Ascending aorta (tissue), 2 donors: ENCODE results near the gene GSN. TPM values are rescaled to one million over a fixed set of nuclear protein-coding genes. Genes with fewer than 3 reads are reported as not detected.

Source experiments
- DNase-seq, 2 donors: peaks; one replicate each; pipeline ENCODE4 v3.0.0-alpha.2; 2019; ENCODE audit warnings: low spot score in 2 of 2
- H3K27ac ChIP-seq, 2 donors: fragments of 200-600 bp; sonication (generic); one replicate each; pipeline ENCODE4 v1.5.1; 2016 to 2017; ENCODE audit warnings: mild to moderate bottlenecking in 1 of 2
- H3K27me3 ChIP-seq: fragments of 200-600 bp; sonication (generic); one replicate; pipeline ENCODE4 v1.5.1; 2017
- H3K36me3 ChIP-seq, 2 donors: fragments of 200-600 bp; sonication (generic); one replicate each; pipeline ENCODE4 v1.5.1; 2016
- H3K4me1 ChIP-seq, 2 donors: fragments of 200-600 bp; sonication (generic); one replicate each; pipeline ENCODE4 v1.5.1; 2016 to 2017; ENCODE audit warnings: mild to moderate bottlenecking in 1 of 2
- H3K4me3 ChIP-seq, 2 donors: fragments of 200-600 bp; sonication (generic); one replicate each; pipeline ENCODE4 v1.5.1; 2016 to 2017; ENCODE audit warnings: mild to moderate bottlenecking in 1 of 2
- H3K9me3 ChIP-seq, 2 donors: fragments of 200-600 bp; sonication (generic); one replicate each; pipeline ENCODE4 v1.5.1; 2016
- CTCF ChIP-seq, 3 experiments: fragments of 200-600 bp in 2 of 3; fragments of 450-650 bp in 1 of 3; sonication (generic) in 2 of 3; IDR thresholded peaks; one replicate each; pipeline ENCODE4 v1.5.1; 2016 to 2019; ENCODE audit warnings: antibody characterized with exemption in 3 of 3, mild to moderate bottlenecking in 1 of 3, moderate library complexity in 1 of 3
- intact Hi-C: fragments of 100-400 bp; cut with DNase I; formaldehyde crosslinking; loops from one replicate; pipeline ENCODE4 v1.15.1; 2023
- total RNA-seq: library from RNA; depleted of rRNA; stranded (reverse); fragments of >200 nt; gene quantifications from one replicate; pipeline ENCODE4 v1.1.0, GENCODE V29; 2016

Gene GSN
- total RNA-seq, 1 donor from 2014 or later, result 3,012 TPM

- no peaks in the 10 kb centered on the region for H3K4me1 ChIP-seq
- H3K4me3 ChIP-seq, result no peak overlapping the region
- H3K27ac ChIP-seq, result no peak overlapping the region
- H3K36me3 ChIP-seq, result no peaks in the 10 kb centered on the region
- H3K27me3 ChIP-seq, result no peaks in the 10 kb centered on the region
- peak in 1 of 2 donors; percentile 34 for DNase-seq
- intact Hi-C loops, result no loop called here
- H3K9me3 ChIP-seq, result no peaks in the 10 kb centered on the region
- peak; percentile 53 to 69 (median 66) for TF ChIP-seq CTCF (IDR thresholded peaks at IDR 0.05)
Measured at GRCh38 chr9:121222524-121223171, 45.3 kb upstream of the GSN start.

GRCh38 chr9:121225240-121225639 is 42.7 kb upstream of the GSN start:
- H3K27me3 ChIP-seq, result no peaks in the 10 kb centered on the region
- H3K9me3 ChIP-seq, result no peaks in the 10 kb centered on the region
- H3K36me3 ChIP-seq, result no peaks in the 10 kb centered on the region
- DNase-seq, result peak in 1 of 2 donors; percentile 12
- no peak overlapping the region for H3K27ac ChIP-seq
- no peak for TF ChIP-seq CTCF (IDR thresholded peaks at IDR 0.05)
- no peak overlapping the region for H3K4me3 ChIP-seq
- intact Hi-C loops, result no loop called here
- H3K4me1 ChIP-seq, result no peaks in the 10 kb centered on the region

- Histone ChIP-seq H3K4me1 (no peaks in the 10 kb centered on the region), H3K9me3 (no peaks in the 10 kb centered on the region), H3K36me3 (no peaks in the 10 kb centered on the region), H3K27me3 (no peaks in the 10 kb centered on the region), H3K27ac (no peak overlapping the region), H3K4me3 (no peak overlapping the region)
- no peak for TF ChIP-seq CTCF (IDR thresholded peaks at IDR 0.05)
- intact Hi-C loops, result no loop called here
- peak in 1 of 2 donors; percentile 34 for DNase-seq
Measured at GRCh38 chr9:121226175-121226574, 41.8 kb upstream of the GSN start.

GRCh38 chr9:121227862-121228261 is 40.1 kb upstream of the GSN start:
- H3K4me1 ChIP-seq, result no peaks in the 10 kb centered on the region
- no peaks in the 10 kb centered on the region for H3K9me3 ChIP-seq
- no peak overlapping the region for H3K27ac ChIP-seq
- no peak for TF ChIP-seq CTCF (IDR thresholded peaks at IDR 0.05)
- no peaks in the 10 kb centered on the region for H3K36me3 ChIP-seq
- H3K27me3 ChIP-seq, result no peaks in the 10 kb centered on the region
- intact Hi-C loops, result no loop called here
- peak in 1 of 2 donors; percentile 52 for DNase-seq
- H3K4me3 ChIP-seq, result no peak overlapping the region

- TF ChIP-seq CTCF (IDR thresholded peaks at IDR 0.05), result no peak
- intact Hi-C loops, result no loop called here
- Histone ChIP-seq H3K27me3 (no peaks in the 10 kb centered on the region), H3K27ac (no peak overlapping the region), H3K36me3 (no peaks in the 10 kb centered on the region), H3K9me3 (no peaks in the 10 kb centered on the region), H3K4me3 (no peak overlapping the region), H3K4me1 (no peaks in the 10 kb centered on the region)
- DNase-seq, result no peak
Measured at GRCh38 chr9:121230256-121230655, 37.7 kb upstream of the GSN start.

- no peak overlapping the region for H3K4me3 ChIP-seq
Measured at GRCh38 chr9:121232251-121232650, 35.7 kb upstream of the GSN start.

More at GRCh38 chr9:121232251-121232650, 35.7 kb upstream of the GSN start:
- H3K9me3 ChIP-seq, result no peaks in the 10 kb centered on the region
- intact Hi-C loops, result no loop called here
- DNase-seq, result no peak
- no peaks in the 10 kb centered on the region for H3K4me1 ChIP-seq
- H3K36me3 ChIP-seq, result no peaks in the 10 kb centered on the region
- H3K27ac ChIP-seq, result no peak overlapping the region
- no peaks in the 10 kb centered on the region for H3K27me3 ChIP-seq
- no peak for TF ChIP-seq CTCF (IDR thresholded peaks at IDR 0.05)
